Stomach (tissue), 4 donors: ENCODE data around the gene EEFSEC.

Experiments
- CTCF ChIP-seq, 7 experiments: fragments of 450-650 bp in 4 of 7; fragments of 200-600 bp in 3 of 7; sonication (generic) in 3 of 7; IDR thresholded peaks; one replicate each; pipeline ENCODE4 v1.5.1; 2016 to 2019; ENCODE audit warnings: antibody characterized with exemption in 7 of 7, control low read depth in 2 of 7, mild to moderate bottlenecking in 1 of 7
- EP300 ChIP-seq: sonication (generic); formaldehyde crosslinking; IDR thresholded peaks from one replicate; pipeline ENCODE4 v1.6.1; 2017; ENCODE audit warnings: antibody characterized with exemption
- POLR2A ChIP-seq, 4 donors: fragments of 450-650 bp; IDR thresholded peaks; one replicate each; pipeline ENCODE4 v1.6.1; 2016; ENCODE audit warnings: antibody characterized with exemption in 4 of 4, control low read depth in 2 of 4, mild to moderate bottlenecking in 1 of 4, moderate library complexity in 1 of 4

DNA sequence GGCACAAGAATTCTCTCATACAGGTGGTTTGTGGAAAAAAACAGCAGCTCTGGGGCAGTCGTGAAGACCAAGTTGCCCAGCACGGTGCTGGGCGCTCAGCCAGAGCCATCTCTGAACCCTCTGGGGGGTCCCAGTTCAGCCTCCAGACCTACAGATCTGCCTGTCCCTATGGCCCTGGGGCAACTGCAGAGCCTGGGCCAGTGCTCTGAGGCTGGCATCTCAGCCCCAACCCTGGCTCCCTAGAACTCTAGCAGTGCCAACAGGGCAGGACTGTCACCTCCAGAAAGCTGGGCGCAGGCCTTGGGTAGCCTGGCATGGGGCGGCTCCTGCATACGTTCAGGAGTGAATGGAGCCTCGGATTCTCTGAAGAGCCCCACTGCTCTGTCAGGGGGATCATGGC lies 268.7 kb downstream of the EEFSEC start:
- no peak for TF ChIP-seq EP300
- no peak for TF ChIP-seq POLR2A (IDR thresholded peaks at IDR 0.05)
- TF ChIP-seq CTCF (IDR thresholded peaks at IDR 0.05), result no peak
